ENCODE results near the gene DENND6B. TPM values are rescaled to one million over a fixed set of nuclear protein-coding genes. Genes with fewer than 3 reads are reported as not detected.

Gene DENND6B
- polyA plus RNA-seq, 1 experiment: 8.2 TPM

DNA sequence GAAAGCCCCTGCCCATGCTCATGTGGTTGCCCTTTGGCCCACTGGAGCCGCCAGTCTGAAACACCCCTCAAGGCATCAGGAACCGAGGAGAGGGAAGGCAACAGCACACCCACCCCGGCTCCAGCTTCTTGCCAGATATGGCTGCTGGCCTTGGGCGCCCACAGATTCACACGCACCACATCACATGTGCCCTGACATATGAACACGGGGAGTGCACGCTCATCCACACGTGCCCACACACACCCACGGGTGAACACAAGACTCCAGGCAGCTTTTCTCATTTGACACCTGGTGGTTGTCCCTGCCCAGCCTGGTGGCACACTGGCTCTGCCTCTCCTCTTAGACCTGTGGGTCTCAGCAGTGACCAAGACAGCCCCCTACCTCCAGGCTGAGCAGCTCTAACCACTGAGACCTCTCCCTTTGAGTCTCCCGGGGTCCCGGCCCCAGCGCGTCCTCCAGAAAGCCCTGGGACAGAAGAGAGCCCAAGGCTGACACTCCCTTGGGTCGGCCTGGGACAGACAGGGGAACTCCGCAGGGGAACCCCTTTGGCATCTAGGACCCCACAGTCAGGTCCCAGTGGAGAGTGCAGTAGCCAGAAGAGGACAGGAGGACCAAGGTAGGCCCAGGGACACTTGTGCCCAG is 62.6 kb downstream of the DENND6B start:
- CTCF ChIA-PET: interaction anchor here (1.0 to 4.7 kb wide), 4 partner anchors 9 to 23 kb away, joined by 3 to 28 read pairs (median 4); partner anchors contain the start of gene HDAC10
- H3K36me3 ChIP-seq (ENCODE audit: control insufficient read depth, insufficient read depth, low read length): peaks cover 1% of the 10 kb centered on the region; the same call in 1 of the 2 replicates
- TF ChIP-seq, protein P1, sequence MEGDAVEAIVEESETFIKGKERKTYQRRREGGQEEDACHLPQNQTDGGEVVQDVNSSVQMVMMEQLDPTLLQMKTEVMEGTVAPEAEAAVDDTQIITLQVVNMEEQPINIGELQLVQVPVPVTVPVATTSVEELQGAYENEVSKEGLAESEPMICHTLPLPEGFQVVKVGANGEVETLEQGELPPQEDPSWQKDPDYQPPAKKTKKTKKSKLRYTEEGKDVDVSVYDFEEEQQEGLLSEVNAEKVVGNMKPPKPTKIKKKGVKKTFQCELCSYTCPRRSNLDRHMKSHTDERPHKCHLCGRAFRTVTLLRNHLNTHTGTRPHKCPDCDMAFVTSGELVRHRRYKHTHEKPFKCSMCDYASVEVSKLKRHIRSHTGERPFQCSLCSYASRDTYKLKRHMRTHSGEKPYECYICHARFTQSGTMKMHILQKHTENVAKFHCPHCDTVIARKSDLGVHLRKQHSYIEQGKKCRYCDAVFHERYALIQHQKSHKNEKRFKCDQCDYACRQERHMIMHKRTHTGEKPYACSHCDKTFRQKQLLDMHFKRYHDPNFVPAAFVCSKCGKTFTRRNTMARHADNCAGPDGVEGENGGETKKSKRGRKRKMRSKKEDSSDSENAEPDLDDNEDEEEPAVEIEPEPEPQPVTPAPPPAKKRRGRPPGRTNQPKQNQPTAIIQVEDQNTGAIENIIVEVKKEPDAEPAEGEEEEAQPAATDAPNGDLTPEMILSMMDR (IDR thresholded peaks at IDR 0.05; ENCODE audit: insufficient read depth, low read depth, low read length): no peak

DNA sequence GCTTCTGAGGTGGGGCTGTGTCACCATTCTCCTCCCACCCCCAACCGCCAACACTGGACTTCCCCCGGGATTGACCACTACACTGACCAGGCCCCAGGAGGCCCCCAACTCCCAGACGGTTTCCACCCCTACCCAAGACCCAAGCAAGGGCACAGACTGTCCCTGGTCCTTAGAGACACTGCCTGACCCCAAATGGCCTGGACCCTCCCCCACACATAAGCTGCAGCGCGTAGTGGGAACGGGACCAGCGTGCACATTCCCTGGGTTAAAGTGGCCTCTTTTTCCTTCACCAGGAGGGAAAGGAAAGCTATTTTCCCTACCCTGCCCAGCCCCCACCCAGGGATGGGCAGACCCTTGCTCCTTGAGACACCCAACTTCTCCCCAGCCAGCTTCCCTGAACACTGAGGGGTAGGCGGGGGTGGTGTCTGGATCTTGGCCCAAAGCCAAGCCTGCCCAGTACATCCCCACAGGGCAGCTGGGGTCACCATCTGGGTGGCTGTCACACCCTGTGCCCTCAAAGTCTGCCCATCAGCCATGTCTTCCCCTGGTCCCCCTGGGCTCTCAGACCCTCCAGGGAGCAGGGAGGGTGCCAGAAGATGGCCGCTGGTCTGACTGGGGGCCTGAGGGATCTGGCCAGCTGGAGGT is 63.7 kb downstream of the DENND6B start:
- no peak for DNase-seq (ENCODE audit: low read depth)
- POLR2A ChIA-PET: no interaction called here
- Histone ChIP-seq H3K4me3 (ENCODE audit: low read depth, low read length) (no peak overlapping the region), H3K27me3 (ENCODE audit: control insufficient read depth, insufficient read depth, low read length) (no peaks in the 10 kb centered on the region), H3K36me3 (ENCODE audit: control insufficient read depth, insufficient read depth, low read length) (peaks cover 3% of the 10 kb centered on the region)
- CTCF ChIA-PET: interaction anchor here (0.6 to 4.7 kb wide), 8 partner anchors 9 to 79 kb away, joined by 3 to 28 read pairs (median 5); partner anchors contain the start of genes DENND6B and HDAC10
- TF ChIP-seq, protein P1 (IDR thresholded peaks at IDR 0.05; ENCODE audit: insufficient read depth, low read depth, low read length): no peak

More for the DNA sequence above, 62.6 kb downstream of the DENND6B start:
- Histone ChIP-seq H3K4me3 (ENCODE audit: low read depth, low read length) (no peak overlapping the region), H3K27me3 (ENCODE audit: control insufficient read depth, insufficient read depth, low read length) (no peaks in the 10 kb centered on the region)
- POLR2A ChIA-PET: no interaction called here
- DNase-seq (ENCODE audit: low read depth): no peak

DNA sequence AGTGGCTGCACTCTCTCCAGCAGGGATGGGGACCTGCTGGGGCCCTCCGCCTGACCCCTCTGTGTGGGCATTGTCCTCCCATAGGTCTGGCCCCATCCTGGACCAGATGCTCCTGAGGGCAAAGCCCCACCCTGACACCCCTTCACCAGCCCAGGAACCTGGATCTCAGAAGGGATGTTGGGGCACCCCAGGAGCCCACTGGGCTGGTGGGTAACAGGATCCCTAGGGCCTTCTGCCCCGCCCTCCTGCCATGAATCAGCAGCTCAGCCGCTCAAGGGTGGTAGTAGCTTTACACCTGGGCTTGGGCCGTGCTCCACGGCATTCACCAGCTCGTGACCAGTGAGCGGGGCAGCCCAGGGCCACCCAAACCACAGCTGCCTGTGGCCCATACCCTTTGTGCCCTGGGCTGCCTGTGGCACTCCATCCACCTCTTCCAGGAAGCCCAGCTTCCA is 64.3 kb downstream of the DENND6B start:
- DNase-seq (ENCODE audit: low read depth): no peak

DNA sequence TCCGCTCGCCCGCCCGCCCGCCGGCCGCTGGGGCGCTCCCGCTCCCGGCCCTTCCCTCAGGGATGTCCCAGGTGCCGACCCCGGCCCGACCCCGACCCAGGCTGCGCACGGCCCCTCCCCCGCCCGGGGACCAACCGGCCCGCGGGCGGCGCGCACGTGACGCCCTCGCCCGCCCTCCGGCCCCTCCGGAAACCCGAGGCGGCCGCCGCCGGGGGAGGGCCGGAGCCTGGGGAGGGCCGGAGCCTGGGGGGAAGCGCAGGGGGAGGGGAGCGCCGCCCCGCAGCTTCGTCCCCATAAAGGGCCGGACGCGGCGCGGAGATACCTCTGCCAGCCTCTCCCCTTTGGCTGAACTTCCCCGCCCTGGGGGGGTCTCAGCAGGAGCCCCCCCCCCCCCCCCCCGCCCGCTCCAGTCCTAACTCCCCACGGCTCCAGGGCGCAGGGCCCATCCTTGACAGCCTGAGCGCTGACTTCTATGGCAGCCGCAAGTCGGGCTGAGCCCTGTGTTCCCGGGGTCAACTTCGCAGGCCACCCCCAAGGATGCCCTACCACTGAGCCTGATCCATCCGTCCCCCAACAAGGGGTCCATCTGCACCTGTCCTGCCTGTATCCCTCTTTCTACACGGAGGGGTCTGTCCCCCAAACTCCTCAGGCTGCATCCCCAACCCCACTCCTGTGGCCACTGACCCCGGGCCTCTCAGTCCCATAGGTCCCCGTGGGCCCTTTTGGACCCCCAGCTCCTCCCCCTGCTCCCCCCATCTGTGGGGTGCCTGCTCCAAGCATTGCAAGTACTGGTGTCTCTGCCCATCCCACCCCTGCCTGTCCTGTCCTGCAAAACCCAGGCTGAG is 65.0 kb downstream of the DENND6B start, which contains the start of gene MAPK12:
Gene MAPK12, minus strand, starts transcription at position 69 of the 845 bp plus-strand sequence. CDS start 174 bp downstream, outside the sequence.
- Histone ChIP-seq H3K36me3 (ENCODE audit: control insufficient read depth, insufficient read depth, low read length) (peaks cover 10% of the 10 kb centered on the region), H3K27me3 (ENCODE audit: control insufficient read depth, insufficient read depth, low read length) (no peaks in the 10 kb centered on the region), H3K4me3 (ENCODE audit: low read depth, low read length) (peak within 1 kb of the TSS; percentile 68)
- ChIA-PET POLR2A (no interaction called here), CTCF (interaction anchor here (1.2 to 4.7 kb wide), 6 partner anchors 10 to 80 kb away, joined by 3 to 28 read pairs (median 8); partner anchors contain the start of genes DENND6B and HDAC10)
- TF ChIP-seq, protein P1 (IDR thresholded peaks at IDR 0.05; ENCODE audit: insufficient read depth, low read depth, low read length): no peak
- DNase-seq (ENCODE audit: low read depth): no peak

More for the DNA sequence above, 64.3 kb downstream of the DENND6B start:
- H3K4me3 ChIP-seq (ENCODE audit: low read depth, low read length): no peak overlapping the region
- ChIA-PET POLR2A (no interaction called here), CTCF (interaction anchor here (1.4 to 4.7 kb wide), 6 partner anchors 9 to 79 kb away, joined by 3 to 28 read pairs (median 6); partner anchors contain the start of genes DENND6B and HDAC10)
- TF ChIP-seq, protein P1 (IDR thresholded peaks at IDR 0.05; ENCODE audit: insufficient read depth, low read depth, low read length): no peak
- H3K36me3 ChIP-seq (ENCODE audit: control insufficient read depth, insufficient read depth, low read length): peaks cover 7% of the 10 kb centered on the region
- no peaks in the 10 kb centered on the region for H3K27me3 ChIP-seq (ENCODE audit: control insufficient read depth, insufficient read depth, low read length)
